ENCODE measurements around the gene CD47. TPM values are rescaled to one million over a fixed set of nuclear protein-coding genes. Genes with fewer than 3 reads are reported as not detected.

The CD47 gene
- polyA plus RNA-seq, 6 donors from 2014 or later = 219 to 439 (median 284) TPM

DNA sequence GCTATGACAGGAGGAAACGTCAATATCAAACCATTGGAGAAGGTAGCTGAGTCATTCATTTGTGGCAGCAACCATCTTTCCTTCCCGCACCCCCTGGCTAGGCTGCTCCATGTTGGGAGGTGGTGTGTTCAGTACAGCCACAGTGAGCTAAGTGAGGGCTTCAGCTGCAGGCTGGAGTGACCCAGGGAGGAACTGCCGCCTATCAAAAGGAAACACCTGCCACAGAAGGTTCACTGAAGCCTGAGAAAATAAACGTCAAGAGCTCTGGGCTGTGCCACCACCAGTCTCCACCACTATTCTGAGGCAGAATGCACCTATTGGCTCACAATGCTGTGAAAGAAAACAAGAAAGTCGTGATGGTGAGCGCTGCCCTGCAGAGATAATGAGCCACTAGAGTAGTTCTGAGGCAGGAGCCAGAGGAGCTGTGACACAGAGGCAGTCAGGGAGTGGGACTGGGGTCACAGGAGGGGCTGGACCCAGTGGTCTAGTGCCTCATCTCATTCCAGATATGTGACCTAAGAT lies 34.8 kb upstream of the CD47 start:
- ATAC-seq (ENCODE audit: low read depth in 2 of 2) (peak; percentile 70 to 71), DNase-seq (peak; percentile 93)
- peak overlapping the region; percentile 100 for H3K27ac Mint-ChIP-seq
- H3K4me3 Mint-ChIP-seq = peak overlapping the region; percentile 85 to 96 (median 92)
- peaks cover 16 to 17% of the 10 kb centered on the region in 2 donors for H3K36me3 Mint-ChIP-seq
- peaks cover 0 to 9% (median 5%) of the 10 kb centered on the region in 7 donors for H3K9me3 Mint-ChIP-seq
- no peaks in the 10 kb centered on the region for H3K27me3 Mint-ChIP-seq
- peaks cover 80 to 89% (median 82%) of the 10 kb centered on the region in 3 donors for H3K4me1 Mint-ChIP-seq

DNA sequence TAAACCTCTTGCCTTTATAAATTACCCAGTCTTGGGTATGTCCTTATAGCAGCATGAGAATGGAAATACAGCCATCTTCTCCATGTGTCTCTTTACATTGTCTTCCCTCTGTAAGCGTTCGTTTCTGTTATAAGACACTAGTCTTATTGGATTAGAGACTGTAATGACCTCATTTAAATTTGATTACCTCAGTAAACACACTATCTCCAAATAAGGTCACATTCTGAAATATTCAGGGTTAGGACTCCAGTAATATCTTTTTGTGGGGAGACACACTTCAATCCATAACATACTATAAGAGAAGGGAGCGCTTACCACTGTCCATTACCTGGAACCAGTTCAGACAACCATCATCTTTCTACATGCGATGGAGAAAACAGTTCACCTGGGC lies 34.3 kb upstream of the CD47 start:
- Mint-ChIP-seq H3K4me3 (peak overlapping the region; percentile 85 to 96 (median 92)), H3K4me1 (peaks cover 78 to 87% (median 79%) of the 10 kb centered on the region in 3 donors), H3K36me3 (peaks cover 16 to 17% of the 10 kb centered on the region in 2 donors), H3K27ac (peak overlapping the region; percentile 100), H3K9me3 (peaks cover 0 to 9% (median 5%) of the 10 kb centered on the region in 7 donors), H3K27me3 (no peaks in the 10 kb centered on the region)
- ATAC-seq (ENCODE audit: low read depth in 2 of 2) = no peak
- DNase-seq = no peak

DNA sequence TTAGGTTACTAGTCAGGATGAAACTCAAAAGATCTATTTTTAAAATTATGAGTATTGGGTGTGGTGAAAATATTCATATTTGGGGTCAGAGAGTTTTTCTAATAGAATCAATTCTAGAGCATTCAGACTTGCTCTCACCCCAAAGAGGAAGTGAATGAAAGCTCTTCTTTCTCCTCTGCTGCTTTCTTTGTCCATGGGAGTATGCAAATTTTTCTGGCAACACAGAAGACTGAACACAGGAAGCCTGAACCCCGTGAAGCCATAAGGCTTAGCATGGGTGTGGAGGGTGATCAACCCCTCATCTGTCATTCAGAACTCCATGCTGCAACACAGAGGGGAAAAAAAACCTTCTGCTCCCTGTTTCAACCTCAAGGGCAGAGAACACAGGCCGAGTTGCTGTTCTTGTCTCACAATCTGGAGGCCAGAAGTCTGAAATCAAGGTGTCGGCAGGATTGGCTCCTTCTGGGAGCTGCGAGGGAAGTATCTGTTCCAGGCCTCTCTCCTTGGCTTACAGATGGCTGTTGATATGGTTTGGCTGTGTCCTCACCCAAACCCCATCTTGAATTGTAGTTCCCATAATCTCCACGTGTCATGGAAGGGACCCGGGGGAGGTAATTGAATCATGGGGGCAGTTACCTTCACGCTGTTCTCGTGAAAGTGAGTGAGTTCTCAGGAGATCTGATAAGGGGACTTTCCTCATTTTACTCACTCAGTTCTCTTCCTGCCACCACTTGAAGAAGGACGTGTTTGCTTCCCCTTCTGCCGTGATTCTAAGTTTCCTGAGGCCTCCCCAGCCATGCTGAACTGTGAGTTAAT lies 33.7 kb upstream of the CD47 start:
- ATAC-seq (ENCODE audit: low read depth in 2 of 2) (peak; percentile 66 to 67), DNase-seq (peak; percentile 91)
- Mint-ChIP-seq H3K27ac (peak overlapping the region; percentile 100), H3K36me3 (peaks cover 16 to 17% of the 10 kb centered on the region in 2 donors), H3K4me3 (peak overlapping the region; percentile 85 to 96 (median 92)), H3K4me1 (peaks cover 78 to 87% (median 79%) of the 10 kb centered on the region in 3 donors), H3K27me3 (no peaks in the 10 kb centered on the region), H3K9me3 (peaks cover 0 to 10% (median 5%) of the 10 kb centered on the region in 7 donors)

DNA sequence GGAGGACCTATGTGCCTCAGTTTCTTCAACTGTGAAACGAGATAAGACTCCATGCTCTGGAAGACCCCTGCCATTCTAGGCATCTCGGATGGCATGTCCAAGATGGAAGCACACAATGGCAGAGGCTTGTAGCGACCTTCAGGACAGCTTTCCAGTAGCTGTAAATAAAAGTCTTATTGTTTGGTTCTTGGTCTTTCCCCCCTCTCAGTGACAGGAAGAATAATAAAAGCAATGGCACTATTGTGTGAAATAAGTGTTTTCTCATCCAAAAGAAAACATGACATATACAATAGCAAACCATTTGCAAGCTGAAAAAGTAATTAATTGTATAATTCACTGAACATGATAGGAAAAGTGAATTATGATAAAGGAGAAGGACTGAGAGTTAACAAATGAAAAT lies 32.5 kb upstream of the CD47 start:
- peak overlapping the region in 7 of 8 donors; percentile 60 to 96 (median 89) for H3K4me3 Mint-ChIP-seq
- no peak for ATAC-seq (ENCODE audit: low read depth in 2 of 2)

DNA sequence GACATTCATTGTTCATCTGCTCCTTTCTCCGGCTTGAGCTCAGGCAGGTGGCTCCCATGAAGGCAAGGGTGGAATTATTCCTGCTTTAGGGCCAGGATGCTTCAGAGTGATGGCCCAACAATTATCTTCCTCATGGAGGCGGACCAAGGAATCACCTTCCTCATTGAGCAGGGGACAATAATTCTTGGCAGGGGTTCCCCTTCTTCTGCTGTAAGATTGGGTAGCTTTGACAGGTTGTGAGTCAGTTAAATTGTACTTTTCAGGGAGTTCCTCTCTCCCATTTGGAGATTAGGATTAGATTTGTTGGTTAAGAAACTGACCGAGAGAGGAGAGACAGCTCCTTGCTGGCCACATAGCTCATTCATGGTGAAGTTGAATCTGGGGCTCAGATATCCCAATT lies 31.4 kb upstream of the CD47 start:
- Mint-ChIP-seq H3K27ac (peak overlapping the region; percentile 83 to 100 (median 96)), H3K4me3 (peak overlapping the region in 6 of 8 donors; percentile 0 to 92 (median 36)), H3K36me3 (peaks cover 2 to 3% of the 10 kb centered on the region in 2 donors), H3K9me3 (peaks cover 0 to 7% (median under 1%) of the 10 kb centered on the region in 7 donors), H3K4me1 (peaks cover 65 to 79% (median 79%) of the 10 kb centered on the region in 3 donors), H3K27me3 (no peaks in the 10 kb centered on the region)
- no peak for ATAC-seq (ENCODE audit: low read depth in 2 of 2)
- no peak for DNase-seq

More for the DNA sequence above, 32.5 kb upstream of the CD47 start:
- Mint-ChIP-seq H3K4me1 (peaks cover 69 to 78% (median 78%) of the 10 kb centered on the region in 3 donors), H3K9me3 (peaks cover 0 to 10% (median 5%) of the 10 kb centered on the region in 7 donors), H3K36me3 (peaks cover 8 to 12% of the 10 kb centered on the region in 2 donors), H3K27ac (peak overlapping the region; percentile 90 to 100 (median 100)), H3K27me3 (no peaks in the 10 kb centered on the region)
- DNase-seq = no peak

DNA sequence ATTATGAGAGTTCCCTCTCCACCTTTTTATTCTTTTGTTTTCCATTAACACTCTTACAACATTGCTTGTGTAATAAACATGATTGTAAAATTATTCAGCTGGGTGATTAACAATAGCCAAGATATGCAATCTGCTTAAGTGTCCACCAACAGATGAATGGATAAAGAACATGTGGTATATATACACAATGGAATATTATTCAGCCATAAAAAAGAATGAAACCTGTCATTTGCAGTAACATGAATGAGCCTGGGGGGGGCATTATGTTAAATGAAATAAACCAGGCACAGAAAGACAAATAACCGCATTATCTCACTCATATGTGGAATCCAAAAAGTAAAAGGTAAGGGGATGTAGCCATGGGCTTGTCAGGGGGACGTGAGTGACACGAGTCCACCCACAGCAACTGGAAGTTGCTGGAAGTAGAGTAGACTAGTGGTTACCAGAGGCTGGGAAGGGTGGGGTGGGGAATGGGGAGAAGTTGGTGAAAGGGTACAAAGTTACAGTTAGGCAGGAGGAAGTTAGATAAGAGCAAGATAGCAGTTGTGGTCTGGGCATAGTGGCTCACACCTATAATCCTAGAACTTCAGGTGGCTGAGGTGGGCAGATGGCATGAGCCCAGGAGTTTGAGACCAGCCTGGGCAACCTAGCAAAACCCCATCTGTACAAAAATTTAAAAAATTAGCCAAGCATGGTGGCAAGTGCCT lies 28.7 kb upstream of the CD47 start:
- peaks cover 46 to 64% (median 56%) of the 10 kb centered on the region in 3 donors for H3K4me1 Mint-ChIP-seq
- H3K4me3 Mint-ChIP-seq = no peak overlapping the region
- H3K27me3 Mint-ChIP-seq = no peaks in the 10 kb centered on the region
- peaks cover 0 to 2% (median 0%) of the 10 kb centered on the region in 7 donors for H3K9me3 Mint-ChIP-seq
- ATAC-seq (ENCODE audit: low read depth in 2 of 2) (no peak), DNase-seq (no peak)
- H3K36me3 Mint-ChIP-seq = no peaks in the 10 kb centered on the region
- peak overlapping the region in 3 of 6 donors; percentile 15 to 70 (median 67) for H3K27ac Mint-ChIP-seq

DNA sequence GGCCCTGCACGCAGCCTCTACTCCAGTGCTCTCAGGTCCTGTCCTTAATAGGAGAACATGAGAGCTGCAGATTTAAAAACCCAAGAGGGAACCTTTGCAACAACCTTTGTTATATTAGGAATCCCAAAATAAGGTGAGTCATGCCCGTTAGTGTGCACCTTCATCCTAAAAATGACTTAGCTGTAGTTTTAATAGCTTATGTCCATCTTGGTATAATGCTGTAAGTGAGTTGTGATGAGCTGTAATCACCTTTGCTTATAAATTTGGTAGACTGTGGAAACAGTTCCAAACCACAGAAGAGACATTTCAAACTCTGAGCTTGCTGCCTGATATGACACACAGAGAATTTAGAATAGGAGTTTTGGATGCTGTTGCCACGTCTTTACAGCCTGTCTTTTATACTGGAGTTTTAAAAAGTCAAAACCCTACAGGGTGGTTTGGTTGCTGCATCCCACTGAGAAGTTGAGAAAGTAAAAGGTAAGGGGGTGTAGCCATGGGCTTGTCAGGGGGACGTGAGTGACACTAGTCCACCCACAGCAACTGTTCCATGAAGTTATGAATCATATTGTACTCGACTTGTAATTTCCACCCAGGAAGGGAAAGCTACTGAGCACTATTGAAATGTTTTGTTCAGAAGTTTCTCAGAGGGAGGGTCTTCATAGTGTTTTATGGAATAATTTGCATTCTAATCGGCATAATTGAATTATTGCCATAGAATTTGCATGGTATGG lies 27.4 kb upstream of the CD47 start:
- DNase-seq (no peak), ATAC-seq (ENCODE audit: low read depth in 2 of 2) (no peak)
- H3K4me1 Mint-ChIP-seq = peaks cover 32 to 50% (median 43%) of the 10 kb centered on the region in 3 donors
- no peaks in the 10 kb centered on the region for H3K27me3 Mint-ChIP-seq
- no peak overlapping the region for H3K4me3 Mint-ChIP-seq
- peaks cover 0 to 2% (median 0%) of the 10 kb centered on the region in 7 donors for H3K9me3 Mint-ChIP-seq
- no peaks in the 10 kb centered on the region for H3K36me3 Mint-ChIP-seq
- peak overlapping the region in 1 of 6 donors; percentile 38 for H3K27ac Mint-ChIP-seq

DNA sequence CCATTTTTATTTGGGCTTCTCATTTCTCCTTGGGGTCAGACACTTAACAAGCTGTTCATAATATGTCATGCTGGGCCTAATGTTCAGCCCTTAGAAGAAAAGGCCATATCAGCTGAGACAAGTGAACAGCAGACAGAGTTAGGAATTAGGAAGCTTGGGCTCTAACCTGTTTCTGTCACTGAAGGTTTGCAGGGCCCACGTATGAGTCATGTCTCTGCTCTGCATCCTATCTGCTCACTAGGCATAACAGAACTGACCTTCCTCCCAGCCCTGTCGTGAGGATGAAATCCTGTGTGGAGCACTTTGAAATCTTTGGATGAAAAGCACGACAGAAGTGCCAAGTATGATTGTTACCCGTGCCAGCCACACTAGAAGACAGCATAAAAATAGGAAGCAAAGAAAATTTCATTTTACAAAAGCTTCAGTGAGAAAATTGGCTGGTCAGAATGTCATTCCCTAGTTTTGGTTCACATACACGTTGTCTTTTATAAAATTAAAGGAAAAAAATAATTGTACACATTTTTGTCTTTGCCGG lies 26.5 kb upstream of the CD47 start:
- no peak for ATAC-seq (ENCODE audit: low read depth in 2 of 2)
- H3K27ac Mint-ChIP-seq = peak overlapping the region in 1 of 6 donors; percentile 42
- H3K9me3 Mint-ChIP-seq = peaks cover 0 to 2% (median 0%) of the 10 kb centered on the region in 7 donors
- H3K36me3 Mint-ChIP-seq = no peaks in the 10 kb centered on the region
- peaks cover 24 to 41% (median 34%) of the 10 kb centered on the region in 3 donors for H3K4me1 Mint-ChIP-seq
- DNase-seq = no peak
- no peaks in the 10 kb centered on the region for H3K27me3 Mint-ChIP-seq
- peak overlapping the region in 1 of 8 donors; percentile 6 for H3K4me3 Mint-ChIP-seq

DNA sequence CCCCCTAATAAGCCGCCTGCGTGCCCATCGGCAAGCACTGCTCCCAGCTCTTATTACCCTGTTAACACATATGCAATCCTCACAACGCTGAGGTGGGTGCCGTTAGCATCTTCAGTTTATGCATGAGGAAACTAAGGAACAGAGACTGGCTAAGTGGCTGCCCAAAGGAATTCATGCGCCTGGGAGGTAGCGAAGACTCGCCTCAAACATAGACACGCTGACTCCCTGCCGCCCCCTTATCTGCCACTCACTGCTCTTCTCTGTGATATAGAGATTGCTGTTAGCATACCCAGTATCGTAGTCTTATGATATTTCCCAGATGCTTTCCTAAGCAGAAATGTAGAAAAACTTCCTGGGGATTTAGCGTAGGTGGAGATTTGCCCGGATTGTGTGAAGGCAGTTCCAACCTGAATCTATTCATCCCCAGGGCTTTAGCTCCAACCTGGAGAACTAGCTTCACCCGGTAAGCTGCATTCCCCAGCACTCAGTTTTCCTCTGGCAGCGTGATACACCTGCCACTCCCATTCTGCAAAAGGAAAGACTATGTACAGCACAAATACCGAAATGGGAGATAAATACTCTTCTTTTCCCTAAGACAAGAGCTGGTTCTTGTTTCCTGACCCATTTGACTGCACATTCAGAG lies 23.7 kb upstream of the CD47 start:
- Mint-ChIP-seq H3K27me3 (no peaks in the 10 kb centered on the region), H3K4me3 (no peak overlapping the region), H3K27ac (no peak overlapping the region), H3K9me3 (no peaks in the 10 kb centered on the region), H3K36me3 (no peaks in the 10 kb centered on the region), H3K4me1 (peaks cover 5 to 22% (median 16%) of the 10 kb centered on the region in 3 donors)
- DNase-seq = no peak
- ATAC-seq (ENCODE audit: low read depth in 2 of 2) = no peak

DNA sequence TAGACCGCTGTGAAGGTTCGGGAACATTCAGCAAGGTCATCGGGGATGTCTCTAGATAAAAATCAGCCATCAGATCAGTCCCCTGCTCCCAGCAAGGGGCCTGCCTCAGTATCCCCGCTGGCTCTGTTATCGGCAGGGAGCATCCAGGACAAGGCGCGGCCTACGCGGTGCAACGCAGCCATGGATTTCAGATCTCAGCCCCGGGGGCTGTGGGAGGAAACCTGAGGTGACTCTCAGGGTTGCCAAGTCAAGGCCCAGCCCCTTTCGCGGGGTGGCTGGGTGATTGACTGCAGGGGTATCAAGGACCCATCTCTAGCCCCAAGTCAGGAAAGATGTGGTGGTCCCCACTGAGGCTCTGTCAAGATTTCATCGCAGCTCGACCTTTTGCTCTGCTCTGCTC lies 23.1 kb upstream of the CD47 start:
- DNase-seq = no peak
- H3K4me3 Mint-ChIP-seq = no peak overlapping the region
- H3K27me3 Mint-ChIP-seq = no peaks in the 10 kb centered on the region
- H3K9me3 Mint-ChIP-seq = no peaks in the 10 kb centered on the region
- H3K4me1 Mint-ChIP-seq = peaks cover 5 to 17% (median 14%) of the 10 kb centered on the region in 3 donors
- no peaks in the 10 kb centered on the region for H3K36me3 Mint-ChIP-seq
- ATAC-seq (ENCODE audit: low read depth in 2 of 2) = no peak
- H3K27ac Mint-ChIP-seq = no peak overlapping the region

DNA sequence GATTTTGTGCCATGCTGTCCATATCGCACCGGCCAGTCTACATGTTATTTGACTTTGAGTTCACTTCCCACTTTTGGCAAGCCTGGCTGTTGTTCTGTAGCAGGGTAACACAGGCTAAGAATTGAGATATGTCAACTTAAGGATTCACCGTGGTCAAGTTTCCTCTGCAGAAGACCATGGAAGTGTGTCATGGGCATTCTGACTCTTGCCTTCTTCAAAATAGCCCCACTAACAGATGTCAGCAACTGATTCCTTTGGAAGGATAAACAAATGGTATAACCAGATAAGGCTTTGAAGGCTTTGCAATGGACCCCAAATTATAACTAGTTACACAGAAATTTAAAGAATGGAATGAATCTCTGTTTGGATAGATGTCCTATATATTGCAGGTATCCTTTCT lies 20.1 kb upstream of the CD47 start:
- DNase-seq (no peak), ATAC-seq (ENCODE audit: low read depth in 2 of 2) (no peak)
- Mint-ChIP-seq H3K4me1 (peaks cover 6 to 19% (median 14%) of the 10 kb centered on the region in 3 donors), H3K27me3 (no peaks in the 10 kb centered on the region), H3K9me3 (no peaks in the 10 kb centered on the region), H3K36me3 (no peaks in the 10 kb centered on the region), H3K4me3 (no peak overlapping the region), H3K27ac (no peak overlapping the region)

DNA sequence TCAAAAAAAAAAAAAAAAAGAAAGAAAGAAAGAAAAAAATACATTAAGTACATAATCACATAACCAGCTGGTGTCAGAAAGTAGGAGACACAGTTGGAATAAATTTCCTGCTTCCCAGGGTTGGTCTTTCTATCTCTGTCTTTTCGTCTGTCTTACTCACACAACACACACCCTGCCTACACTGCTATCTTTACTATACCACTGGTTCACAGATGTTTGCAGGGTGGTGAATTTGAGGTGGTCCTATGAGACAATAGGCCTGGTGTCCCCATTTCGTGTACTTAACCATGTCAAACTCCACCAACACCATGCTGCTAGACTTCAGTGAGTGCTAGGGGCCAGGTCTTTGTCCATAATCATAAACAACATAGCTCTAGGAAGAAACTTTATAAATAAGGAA lies 17.6 kb upstream of the CD47 start:
- Mint-ChIP-seq H3K4me3 (no peak overlapping the region), H3K27me3 (no peaks in the 10 kb centered on the region), H3K9me3 (no peaks in the 10 kb centered on the region), H3K27ac (peak overlapping the region in 1 of 6 donors; percentile 17), H3K36me3 (no peaks in the 10 kb centered on the region), H3K4me1 (peaks cover 26 to 34% (median 30%) of the 10 kb centered on the region in 3 donors)
- no peak for ATAC-seq (ENCODE audit: low read depth in 2 of 2)
- no peak for DNase-seq

Measured in naive B cell (primary cell).